ENCODE measurements around the gene M6PR.

M6PR gene

GRCh38 chr12:8949342-8950220 lies at the start of gene M6PR:
Gene M6PR (minus strand): TSS chr12:8949645. CDS start chr12:8946404, 3,241 bp downstream.
- peak; percentile 86 for DNase-seq (ENCODE audit: low spot score)

- DNase-seq (ENCODE audit: low spot score) = no peak
Observed at GRCh38 chr12:8996682-8997405, 47.4 kb upstream of the M6PR start.

- no peak for DNase-seq (ENCODE audit: low spot score)
Observed at GRCh38 chr12:8995021-8995775, 45.8 kb upstream of the M6PR start.

- no peak for DNase-seq (ENCODE audit: low spot score)
Observed at GRCh38 chr12:8993827-8994226, 44.4 kb upstream of the M6PR start.

- DNase-seq (ENCODE audit: low spot score) = no peak
Observed at GRCh38 chr12:8991371-8992345, 42.2 kb upstream of the M6PR start.

GRCh38 chr12:8989413-8989812 lies 40.0 kb upstream of the M6PR start, which contains the start of gene KLRG1:
Gene KLRG1 (plus strand): TSS chr12:8989546. CDS start chr12:8989636, 90 bp downstream.
- DNase-seq (ENCODE audit: low spot score) = no peak

- no peak for DNase-seq (ENCODE audit: low spot score)
Observed at GRCh38 chr12:8987685-8988084, 38.2 kb upstream of the M6PR start.

GRCh38 chr12:8987163-8987562 lies 37.7 kb upstream of the M6PR start:
- no peak for DNase-seq (ENCODE audit: low spot score)

GRCh38 chr12:8985213-8985754 lies 35.8 kb upstream of the M6PR start:
- no peak for DNase-seq (ENCODE audit: low spot score)

- no peak for DNase-seq (ENCODE audit: low spot score)
Observed at GRCh38 chr12:8980137-8980536, 30.7 kb upstream of the M6PR start.

GRCh38 chr12:8970432-8970831 lies 21.0 kb upstream of the M6PR start:
- DNase-seq (ENCODE audit: low spot score) = no peak

- DNase-seq (ENCODE audit: low spot score) = no peak
Observed at GRCh38 chr12:8969861-8970411, 20.5 kb upstream of the M6PR start.

GRCh38 chr12:8968761-8969160 lies 19.3 kb upstream of the M6PR start:
- DNase-seq (ENCODE audit: low spot score) = no peak

GRCh38 chr12:8960176-8960575 lies 10.7 kb upstream of the M6PR start:
- no peak for DNase-seq (ENCODE audit: low spot score)

- DNase-seq (ENCODE audit: low spot score) = no peak
Observed at GRCh38 chr12:8958066-8958465, 8.6 kb upstream of the M6PR start.

GRCh38 chr12:8957561-8957960 lies 8.1 kb upstream of the M6PR start:
- DNase-seq (ENCODE audit: low spot score) = no peak

GRCh38 chr12:8956772-8957171 lies 7.3 kb upstream of the M6PR start:
- DNase-seq (ENCODE audit: low spot score) = no peak

- DNase-seq (ENCODE audit: low spot score) = no peak
Observed at GRCh38 chr12:8956073-8956472, 6.6 kb upstream of the M6PR start.

- no peak for DNase-seq (ENCODE audit: low spot score)
Observed at GRCh38 chr12:8953773-8954402, 4.4 kb upstream of the M6PR start.

GRCh38 chr12:8951744-8952143 lies 2.3 kb upstream of the M6PR start:
- no peak for DNase-seq (ENCODE audit: low spot score)
